HepG2 (cell line): ENCODE measurements around the gene C5orf52. TPM values are rescaled to one million over a fixed set of nuclear protein-coding genes. Genes with fewer than 3 reads are reported as not detected.
"Not testable (repeated sequence)": the region's sequence is repeated elsewhere in the genome, so short reads cannot be mapped to it uniquely, and the experiment has no call there.

Experiments used
- ATAC-seq: fragments of 200-7000 bp; cut with Tn5 transposase; 3 replicates; pipeline ENCODE4 v1.9.1; 2020; ENCODE audit warnings: mild to moderate bottlenecking, moderate library complexity
- BruUV-seq: library from RNA; stranded (reverse); fragments of 400-500 nt; replicated peaks from 2 replicates; lab custom pipeline; 2021; lab: Mats Ljungman, UMichigan
- CTCF ChIA-PET: fragments of 300-600 bp; formaldehyde crosslinking; extraction: SDS; loops from one replicate; lab custom pipeline; 2021; ENCODE audit warnings: low total read pairs, inconsistent platforms, low intra/inter-chr PET ratio; lab: Yijun Ruan, JAX
- POLR2A ChIA-PET: fragments of 350-600 bp; sonication (Branson Sonifier 250); formaldehyde crosslinking; loops from one replicate; lab custom pipeline; 2020; ENCODE audit warnings: antibody characterized with exemption, inconsistent platforms; lab: Yijun Ruan, JAX
- DNase-seq: peaks from one replicate; pipeline ENCODE4 v3.0.0-alpha.2; 2015; ENCODE audit warnings: low spot score
- FAIRE-seq: peaks from 3 replicates; lab custom pipeline; 2011; peaks lifted over from hg19 to GRCh38; lab: Jason Lieb, UNC
- H2AFZ ChIP-seq: one replicate; pipeline ENCODE4 v1.6.1; 2011; ENCODE audit warnings: low read length, inconsistent platforms
- H3K27ac ChIP-seq: fragments of 300-600 bp; 3 replicates; pipeline ENCODE4 v1.8.0; 2011; ENCODE audit warnings: mixed run types, mild to moderate bottlenecking, mixed read lengths, low read length, inconsistent platforms; ENCODE audit not compliant: insufficient read depth; ENCODE audit errors: extremely low read length
- H3K27me3 ChIP-seq, 2 experiments: fragments of 200-600 bp in 1 of 2; 2 replicates in 1 of 2; 3 replicates in 1 of 2; pipeline versions ENCODE4 v1.6.0 to v1.8.0; 2011; ENCODE audit warnings: low read length in 2 of 2, mild to moderate bottlenecking in 2 of 2, moderate library complexity in 2 of 2, inconsistent platforms in 1 of 2; ENCODE audit not compliant: insufficient read depth in 2 of 2, control insufficient read depth in 1 of 2
- H3K36me3 ChIP-seq, 2 experiments: fragments of 200-600 bp in 1 of 2; replicated peaks in 1 of 2; 2 replicates in 1 of 2; 3 replicates in 1 of 2; pipeline versions ENCODE4 v1.5.1 to v1.8.0; 2011; ENCODE audit warnings: low read length in 2 of 2, inconsistent platforms in 1 of 2; ENCODE audit not compliant: insufficient read depth in 2 of 2, control insufficient read depth in 1 of 2
- H3K4me1 ChIP-seq: 2 replicates; pipeline ENCODE4 v1.5.1; 2012; ENCODE audit warnings: low read length, inconsistent platforms; ENCODE audit not compliant: insufficient read depth
- H3K4me2 ChIP-seq: 2 replicates; pipeline ENCODE4 v1.6.0; 2011; ENCODE audit warnings: low read depth, low read length, inconsistent platforms
- H3K4me3 ChIP-seq, 3 experiments: fragments of 200-600 bp in 1 of 3; sonication (generic), shearing (Covaris generic) in 1 of 3; replicated peaks in 1 of 3; 2 replicates each; pipeline ENCODE4 v1.5.1; 2011 to 2016; ENCODE audit warnings: low read length in 3 of 3, inconsistent platforms in 2 of 3, low read depth in 2 of 3, mild to moderate bottlenecking in 2 of 3, control low read depth in 1 of 3, mixed read lengths in 1 of 3; ENCODE audit not compliant: insufficient read depth in 1 of 3
- H3K79me2 ChIP-seq: one replicate; pipeline ENCODE4 v1.6.1; 2011; ENCODE audit warnings: low read length, inconsistent platforms; ENCODE audit not compliant: insufficient read depth
- H3K9ac ChIP-seq: 2 replicates; pipeline ENCODE4 v1.6.0; 2011; ENCODE audit warnings: mild to moderate bottlenecking, low read depth, low read length, inconsistent platforms; ENCODE audit not compliant: insufficient read depth
- H3K9me3 ChIP-seq: 2 replicates; pipeline ENCODE4 v1.5.1; 2012; ENCODE audit warnings: mild to moderate bottlenecking, low read length
- H4K20me1 ChIP-seq: 2 replicates; pipeline ENCODE4 v1.6.0; 2011; ENCODE audit warnings: inconsistent platforms, mild to moderate bottlenecking, low read length, moderate library complexity; ENCODE audit not compliant: insufficient read depth
- ELF3 ChIP-seq: IDR thresholded peaks from 2 replicates; pipeline ENCODE4 v1.6.1; 2016; ENCODE audit warnings: missing genetic modification reagents, missing compliant biosample characterization
- HNF4A ChIP-seq: sonication (generic); formaldehyde crosslinking; IDR thresholded peaks from 2 replicates; pipeline ENCODE4 v1.4.0; 2020; ENCODE audit warnings: missing genetic modification reagents
- JARID2 ChIP-seq: sonication (generic); formaldehyde crosslinking; IDR thresholded peaks from 2 replicates; pipeline ENCODE4 v1.8.1; 2023; ENCODE audit warnings: missing genetic modification reagents, inconsistent platforms; ENCODE audit not compliant: insufficient replicate concordance
- NR2F1 ChIP-seq, 2 experiments: fragments of 450-650 bp in 1 of 2; formaldehyde crosslinking in 1 of 2; IDR thresholded peaks; 2 replicates each; pipeline versions ENCODE4 v1.5.0 to v1.6.1; 2016 to 2020; ENCODE audit warnings: mild to moderate bottlenecking in 1 of 2, missing compliant biosample characterization in 1 of 2, missing genetic modification reagents in 1 of 2, moderate library complexity in 1 of 2
- PHB2 ChIP-seq: fragments of 450-650 bp; IDR thresholded peaks from 2 replicates; pipeline ENCODE4 v1.6.1; 2018; ENCODE audit not compliant: partially characterized antibody
- SPEN ChIP-seq: sonication (generic); formaldehyde crosslinking; IDR thresholded peaks from 2 replicates; pipeline ENCODE4 v1.5.1; 2020; ENCODE audit warnings: low read depth, mild to moderate bottlenecking, missing genetic modification reagents
- TOPORS ChIP-seq: sonication (generic); formaldehyde crosslinking; IDR thresholded peaks from 2 replicates; pipeline ENCODE4 v1.8.0; 2023; ENCODE audit warnings: mild to moderate bottlenecking, missing genetic modification reagents
- ZNF414 ChIP-seq: sonication (generic); formaldehyde crosslinking; IDR thresholded peaks from 2 replicates; pipeline ENCODE4 v1.5.0; 2020; ENCODE audit warnings: missing genetic modification reagents
- ZNF850 ChIP-seq: sonication (generic); formaldehyde crosslinking; conservative IDR thresholded peaks from 2 replicates; pipeline ENCODE4 v1.9.0; 2021; ENCODE audit warnings: mild to moderate bottlenecking, missing genetic modification reagents
- WGBS: methylation state at CpG from one replicate; pipeline ENCODE4 v1.1.6; 2017; ENCODE audit warnings: low lambda C conversion rate; 5-methylcytosine and 5-hydroxymethylcytosine counted together
- in situ Hi-C: cut with HindIII; loops from 2 replicates; pipeline ENCODE4 v1.10.0; 2017; ENCODE audit warnings: low pct_unique_long_range_greater_than_20kb; ENCODE audit not compliant: extremely low pct_ligation_motif_present
- intact Hi-C: fragments of 100-400 bp; cut with micrococcal nuclease; formaldehyde crosslinking; loops from one replicate; pipeline ENCODE4 v1.10.0; 2022; ENCODE audit not compliant: unreplicated experiment
- polyA plus RNA-seq, 8 experiments: library from polyadenylated mRNA; depleted of rRNA in 3 of 8; stranded (reverse) in 7 of 8; unstranded in 1 of 8; fragments of >200 nt; fragmentation: Illumina TruSeq in 4 of 8; extraction: Trizol in 4 of 8; gene quantifications; 2 replicates each; pipeline versions ENCODE4 v1.2.1 to v1.2.3, GENCODE V29; 2011 to 2016; ENCODE audit warnings: low read depth in 4 of 8, missing spikeins in 1 of 8, mixed read lengths in 1 of 8; ENCODE audit not compliant: insufficient read depth in 1 of 8
- total RNA-seq, 5 experiments: library from RNA; depleted of rRNA; stranded (reverse); fragments of >200 nt; fragmentation: Illumina TruSeq; extraction: Trizol; gene quantifications; 2 replicates each; pipeline ENCODE4 v1.2.3, GENCODE V29; 2016; ENCODE audit warnings: low read depth in 1 of 5

The C5orf52 gene
- total and polyA plus RNA-seq, 2 of the 13 experiments (the other 11 are each of a cell fraction or from before 2014, with no cell fraction given): not detected

DNA sequence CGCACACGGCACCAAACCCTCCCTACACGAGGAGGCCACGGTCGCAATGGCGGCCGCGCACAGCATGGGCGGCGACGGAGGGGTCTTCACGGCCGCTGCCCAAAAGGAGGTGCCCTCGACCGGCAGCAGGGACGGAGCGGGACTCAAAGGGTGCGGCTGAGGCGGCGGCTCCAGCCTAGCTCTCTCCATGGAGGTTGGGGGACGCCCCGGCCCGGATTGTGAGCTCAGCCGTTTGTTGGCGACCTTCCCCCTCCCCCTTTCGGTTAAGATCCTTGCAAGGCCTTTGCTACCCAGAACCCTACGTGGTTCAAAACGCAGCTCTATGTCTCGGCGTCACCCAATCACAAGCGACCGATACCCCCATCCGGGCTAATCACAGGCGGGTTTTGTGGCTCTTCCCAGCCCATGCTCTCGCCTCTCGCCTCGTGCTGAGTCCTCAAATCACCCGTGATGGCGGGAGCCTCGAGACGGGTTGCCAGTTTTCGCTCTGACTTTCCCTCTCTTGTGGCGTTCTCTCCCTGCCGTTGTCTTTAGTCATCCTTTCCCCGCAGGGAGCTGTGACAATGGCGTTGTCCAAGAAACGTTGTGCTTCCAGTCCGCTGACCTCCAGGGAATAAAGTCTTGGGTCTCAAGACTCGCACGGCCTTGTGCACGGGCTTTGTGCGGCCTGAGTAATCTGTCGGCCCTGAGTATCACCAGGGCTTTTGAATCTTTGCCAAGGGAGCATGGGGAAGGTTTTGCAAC is 19.5 kb downstream of the C5orf52 start (continued):
- TF ChIP-seq TOPORS (CRISPR knock-in tag) (no peak), PHB2 (no peak), ELF3 (CRISPR knock-in tag) (no peak), JARID2 (no peak), ZNF414 (CRISPR knock-in tag) (no peak), ZNF850 (CRISPR knock-in tag) (no peak), NR2F1 (CRISPR knock-in tag; IDR thresholded peaks at IDR 0.05) (no peak), SPEN (CRISPR knock-in tag) (no peak), HNF4A (CRISPR knock-in tag) (no peak)

DNA sequence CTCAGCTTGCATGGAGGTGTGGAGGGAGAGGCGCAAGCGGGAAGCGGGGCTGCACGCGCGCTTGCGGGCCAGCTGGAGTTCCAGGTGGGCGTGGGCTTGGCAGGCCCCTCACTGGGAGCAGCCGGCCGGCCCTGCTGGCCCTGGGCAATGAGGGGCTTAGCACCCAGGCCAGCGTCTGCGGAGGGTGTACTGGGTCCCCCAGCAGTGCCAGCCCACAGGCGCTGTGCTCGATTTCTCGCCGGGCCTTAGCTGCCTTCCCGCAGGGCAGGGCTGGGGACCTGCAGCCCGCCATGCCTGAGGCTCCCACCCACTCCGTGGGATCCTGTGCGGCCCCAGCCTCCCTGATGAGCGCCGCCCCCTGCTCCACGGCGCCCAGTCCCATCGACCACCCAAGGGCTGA is 22.5 kb downstream of the C5orf52 start:
- WGBS: no CpG with 5 or more reads among the region's 25 CpGs
- H3K9ac ChIP-seq, H3K79me2 ChIP-seq, H3K4me2 ChIP-seq, FAIRE-seq, intact Hi-C loops, BruUV-seq, H3K27ac ChIP-seq, H3K36me3 ChIP-seq, POLR2A ChIA-PET, CTCF ChIA-PET, H4K20me1 ChIP-seq, H3K9me3 ChIP-seq, ATAC-seq, in situ Hi-C loops, H3K27me3 ChIP-seq, H3K4me3 ChIP-seq, DNase-seq, H2AFZ ChIP-seq: not testable (repeated sequence)
- peaks cover 15% of the 10 kb centered on the region; the same call in 1 of the 2 replicates for H3K4me1 ChIP-seq
